GM12874 (cell line): Measurements from ENCODE around the gene ST6GALNAC3.

Experiments used
- TF ChIP-seq, protein P1 (sequence below): IDR thresholded peaks from 2 replicates; pipeline ENCODE4 v1.5.1; 2011; ENCODE audit warnings: low read depth, mild to moderate bottlenecking, control low read depth, low read length, moderate library complexity; ENCODE audit not compliant: insufficient read depth

The ST6GALNAC3 gene

DNA sequence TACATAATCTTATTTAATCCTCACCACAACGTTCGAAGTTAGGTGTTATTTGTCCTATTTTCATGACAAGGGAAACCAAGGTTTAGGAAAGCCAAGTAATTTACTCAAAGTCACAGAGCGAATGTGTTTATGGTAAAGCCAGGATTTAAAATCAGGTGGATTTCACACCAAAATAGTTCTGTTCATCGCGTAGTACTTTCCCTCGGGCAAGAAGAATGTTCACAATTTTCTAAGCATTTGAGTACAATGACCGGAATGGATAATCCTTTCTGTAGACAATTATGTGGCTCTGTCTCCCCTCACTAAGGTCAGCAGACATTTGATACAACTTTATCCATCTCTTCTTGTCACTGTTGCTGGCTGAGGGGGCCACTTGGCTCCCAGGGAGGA is 204.2 kb downstream of the ST6GALNAC3 start:
- TF ChIP-seq, protein P1, sequence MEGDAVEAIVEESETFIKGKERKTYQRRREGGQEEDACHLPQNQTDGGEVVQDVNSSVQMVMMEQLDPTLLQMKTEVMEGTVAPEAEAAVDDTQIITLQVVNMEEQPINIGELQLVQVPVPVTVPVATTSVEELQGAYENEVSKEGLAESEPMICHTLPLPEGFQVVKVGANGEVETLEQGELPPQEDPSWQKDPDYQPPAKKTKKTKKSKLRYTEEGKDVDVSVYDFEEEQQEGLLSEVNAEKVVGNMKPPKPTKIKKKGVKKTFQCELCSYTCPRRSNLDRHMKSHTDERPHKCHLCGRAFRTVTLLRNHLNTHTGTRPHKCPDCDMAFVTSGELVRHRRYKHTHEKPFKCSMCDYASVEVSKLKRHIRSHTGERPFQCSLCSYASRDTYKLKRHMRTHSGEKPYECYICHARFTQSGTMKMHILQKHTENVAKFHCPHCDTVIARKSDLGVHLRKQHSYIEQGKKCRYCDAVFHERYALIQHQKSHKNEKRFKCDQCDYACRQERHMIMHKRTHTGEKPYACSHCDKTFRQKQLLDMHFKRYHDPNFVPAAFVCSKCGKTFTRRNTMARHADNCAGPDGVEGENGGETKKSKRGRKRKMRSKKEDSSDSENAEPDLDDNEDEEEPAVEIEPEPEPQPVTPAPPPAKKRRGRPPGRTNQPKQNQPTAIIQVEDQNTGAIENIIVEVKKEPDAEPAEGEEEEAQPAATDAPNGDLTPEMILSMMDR, result no peak

DNA sequence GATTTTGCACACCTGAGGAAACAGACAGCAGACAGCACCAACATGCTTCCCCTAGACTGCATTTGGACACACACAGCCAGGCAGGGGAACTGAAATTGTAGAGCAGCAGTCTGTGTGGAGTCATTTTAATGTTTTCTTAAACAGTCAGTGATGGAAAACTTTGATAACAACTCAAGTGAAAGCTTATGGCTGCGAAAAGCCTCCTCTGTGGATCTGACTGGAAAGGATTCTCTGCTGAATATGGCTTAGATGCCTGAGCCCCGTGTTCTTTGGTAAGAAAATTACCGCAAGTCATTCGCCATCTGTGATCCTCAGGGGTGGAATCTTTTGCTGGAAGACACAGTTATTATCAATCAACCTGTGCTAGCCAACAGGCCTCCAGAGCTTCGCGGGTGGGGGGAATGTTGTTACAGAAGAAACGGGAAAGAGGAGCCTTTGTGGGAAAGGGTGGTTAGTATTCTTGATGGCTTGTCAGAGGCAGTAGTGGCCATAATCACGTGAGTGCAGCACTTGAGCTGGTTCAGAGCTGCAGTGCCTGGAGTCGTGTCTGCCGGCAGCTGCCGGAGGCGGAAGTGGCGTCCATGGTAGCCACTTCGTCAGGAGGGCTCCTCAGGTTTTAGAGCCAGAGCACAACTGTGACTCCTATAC is 204.7 kb downstream of the ST6GALNAC3 start:
- TF ChIP-seq, protein P1, result no peak

DNA sequence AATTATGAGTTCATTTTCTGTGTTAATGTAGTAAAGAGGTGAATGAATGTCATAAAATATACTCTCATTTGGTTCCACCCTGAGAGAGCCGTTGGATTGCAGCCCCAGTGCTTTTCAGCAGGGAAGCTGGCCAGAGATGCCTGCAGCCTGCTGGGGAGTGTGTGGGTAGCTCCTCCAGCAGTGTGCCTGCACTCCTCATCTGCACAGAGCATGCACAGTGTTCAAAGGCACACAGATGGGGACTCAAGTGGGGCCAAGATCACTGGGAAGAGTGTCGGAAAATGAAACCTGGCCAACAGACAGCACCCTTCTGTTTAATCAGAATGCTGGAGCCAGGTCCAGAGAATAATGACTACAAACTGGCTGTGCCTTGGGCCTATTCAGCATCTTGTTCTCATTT is 206.8 kb downstream of the ST6GALNAC3 start:
- TF ChIP-seq, protein P1, result no peak

DNA sequence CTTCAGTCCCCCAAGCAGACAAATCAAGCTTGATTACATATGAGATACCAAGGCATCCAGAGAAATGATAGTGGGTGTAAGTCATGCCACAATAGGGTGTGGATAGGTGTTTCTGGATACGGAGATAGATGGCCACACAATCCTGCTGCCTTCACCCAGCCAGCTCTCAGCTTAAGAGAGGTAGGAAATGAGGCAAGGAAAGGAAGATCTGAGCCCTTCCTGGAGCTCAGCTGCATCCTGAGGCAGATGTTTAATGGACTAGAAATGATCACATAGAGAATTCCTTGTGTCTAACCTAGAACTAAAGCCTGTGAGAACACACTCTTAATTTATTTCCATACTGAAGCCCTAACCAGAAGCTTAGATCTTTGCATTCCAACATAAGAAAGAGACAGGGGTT is 210.3 kb downstream of the ST6GALNAC3 start:
- TF ChIP-seq, protein P1, result no peak

DNA sequence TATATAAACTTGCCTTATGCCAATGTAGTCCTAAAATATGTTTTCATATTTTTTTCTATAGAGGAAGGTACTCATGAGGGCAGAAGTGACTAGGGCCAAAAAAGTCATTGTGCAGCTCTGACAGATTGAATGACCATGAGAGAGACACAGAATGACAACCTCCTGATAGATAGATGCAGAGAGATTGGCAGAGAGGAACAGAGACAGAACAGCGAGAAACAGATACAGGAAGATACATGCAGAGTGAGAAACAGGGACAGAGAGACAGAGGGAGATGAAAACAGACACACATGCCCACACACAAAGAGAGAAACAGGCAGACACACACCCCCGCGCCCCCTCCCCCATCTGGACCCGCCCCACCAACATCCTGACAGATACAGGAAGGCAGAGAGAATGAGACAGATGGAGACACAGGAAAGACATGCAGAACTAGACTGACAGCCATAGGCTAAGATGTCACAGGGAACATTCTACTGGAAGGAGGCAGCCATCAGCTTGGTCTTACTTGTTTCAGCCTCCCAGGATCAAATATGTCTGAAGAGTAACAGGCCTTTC is 211.1 kb downstream of the ST6GALNAC3 start:
- TF ChIP-seq, protein P1, result no peak

DNA sequence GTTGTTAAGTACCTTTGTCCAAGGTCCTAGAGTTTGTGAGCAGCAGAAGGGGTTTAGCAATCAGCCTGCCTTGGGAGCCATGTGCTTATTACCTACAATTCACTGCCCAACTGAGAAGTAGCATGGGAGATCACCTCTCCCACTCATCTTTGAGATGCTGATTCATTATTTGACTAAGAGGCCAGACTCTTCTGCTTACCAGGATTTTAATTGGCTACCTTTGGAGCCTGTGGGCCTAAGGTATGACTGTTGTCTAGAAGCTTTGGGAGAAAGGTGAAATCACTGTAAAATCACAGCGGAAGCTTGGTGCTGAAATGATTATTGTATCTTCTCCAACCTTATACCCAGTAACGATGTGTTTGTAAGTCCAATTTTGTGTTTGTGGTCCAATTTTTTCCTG is 213.4 kb downstream of the ST6GALNAC3 start:
- TF ChIP-seq, protein P1, result no peak

DNA sequence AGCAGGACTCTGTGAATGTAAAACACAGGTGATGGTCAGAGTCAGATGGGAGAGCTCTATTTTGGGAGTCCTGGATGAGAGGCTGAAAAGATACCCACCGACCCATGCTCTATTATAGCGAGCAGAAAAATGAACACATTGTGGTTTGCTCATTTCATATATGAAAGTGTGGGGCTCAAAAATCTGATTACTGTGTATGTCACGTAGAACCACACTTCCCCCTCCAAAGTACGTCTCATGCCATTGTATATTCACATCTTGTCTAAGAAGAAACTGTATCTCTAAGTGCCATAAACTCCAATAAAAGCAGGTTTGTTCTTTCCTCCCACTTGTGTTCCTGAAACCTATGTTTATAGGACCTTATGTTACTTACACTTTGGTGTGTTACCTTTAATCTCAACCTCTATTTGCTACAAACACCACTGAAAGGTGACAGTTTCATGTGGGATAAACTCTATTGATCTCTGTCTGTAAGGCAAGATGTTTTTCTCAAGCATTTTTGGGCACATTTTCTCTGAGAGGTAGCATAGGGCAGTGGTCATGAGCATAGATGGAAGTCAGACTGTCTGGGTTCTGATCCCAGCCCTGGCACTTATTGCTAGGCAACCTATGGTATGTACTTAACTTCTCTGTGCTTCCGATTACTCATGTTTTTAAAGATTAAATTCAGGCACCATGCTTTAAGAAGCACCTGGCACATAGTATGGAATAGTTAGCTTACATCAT is 214.4 kb downstream of the ST6GALNAC3 start:
- TF ChIP-seq, protein P1, result no peak
